HEK293 (cell line): ENCODE data around the gene SMCO4.

Source experiments
- CTCF ChIA-PET: fragments of 350-600 bp; formaldehyde crosslinking; extraction: SDS; loops from one replicate; lab custom pipeline; 2021; ENCODE audit warnings: antibody characterized with exemption; lab: Yijun Ruan, JAX
- POLR2A ChIA-PET: fragments of 300-600 bp; formaldehyde crosslinking; extraction: SDS; loops from one replicate; lab custom pipeline; 2020; ENCODE audit warnings: antibody characterized with exemption, inconsistent platforms; lab: Yijun Ruan, JAX
- H3K27ac ChIP-seq: fragments of 200-500 bp; sonication (Bioruptor generic); 2 replicates; pipeline ENCODE4 v1.5.1; 2014; ENCODE audit warnings: low read depth, low read length, control low read depth, inconsistent platforms; ENCODE audit errors: extremely low read depth
- H3K36me3 ChIP-seq, 2 experiments: fragments of 200-500 bp in 1 of 2; sonication (Bioruptor generic) in 1 of 2; 1 replicate in 1 of 2; 2 replicates in 1 of 2; pipeline ENCODE4 v1.5.1; 2014 to 2017; ENCODE audit warnings: inconsistent platforms in 2 of 2, low read length in 2 of 2; ENCODE audit not compliant: control insufficient read depth in 2 of 2, insufficient read depth in 1 of 2
- H3K4me1 ChIP-seq: fragments of 200-500 bp; sonication (Bioruptor generic); 2 replicates; pipeline ENCODE4 v1.5.1; 2014; ENCODE audit warnings: mild to moderate bottlenecking, low read length, inconsistent platforms; ENCODE audit not compliant: control insufficient read depth, insufficient read depth
- H3K4me3 ChIP-seq: 2 replicates; pipeline ENCODE4 v1.5.1; 2011; ENCODE audit warnings: low read depth, mild to moderate bottlenecking, control low read depth, low read length, moderate library complexity
- H3K9me3 ChIP-seq: fragments of 200-500 bp; sonication (Bioruptor generic); 2 replicates; pipeline ENCODE4 v1.5.1; 2014; ENCODE audit warnings: low read depth, low read length, inconsistent platforms; ENCODE audit not compliant: control insufficient read depth, insufficient read depth
- GFI1B ChIP-seq: fragments of 450-650 bp; formaldehyde crosslinking; IDR thresholded peaks from 2 replicates; pipeline ENCODE4 v1.5.1; 2016; ENCODE audit warnings: missing biosample characterization, missing genetic modification characterization
- HOXA7 ChIP-seq: sonication (generic); formaldehyde crosslinking; IDR thresholded peaks from 2 replicates; pipeline ENCODE4 v1.8.1; 2022; ENCODE audit warnings: missing genetic modification reagents, borderline replicate concordance
- PBX3 ChIP-seq: sonication (generic); formaldehyde crosslinking; IDR thresholded peaks from 2 replicates; pipeline ENCODE4 v1.8.1; 2022; ENCODE audit warnings: mild to moderate bottlenecking, moderate library complexity, missing genetic modification reagents
- SALL2 ChIP-seq: fragments of 450-650 bp; formaldehyde crosslinking; IDR thresholded peaks from 2 replicates; pipeline ENCODE4 v1.5.0; 2017; ENCODE audit warnings: missing biosample characterization, mild to moderate bottlenecking, missing genetic modification characterization, borderline replicate concordance
- SCRT2 ChIP-seq: fragments of 450-650 bp; formaldehyde crosslinking; IDR thresholded peaks from 2 replicates; pipeline ENCODE4 v1.5.1; 2016; ENCODE audit warnings: missing biosample characterization, missing genetic modification characterization
- TSHZ1 ChIP-seq: fragments of 450-650 bp; formaldehyde crosslinking; IDR thresholded peaks from 2 replicates; pipeline ENCODE4 v1.5.1; 2016; ENCODE audit warnings: missing biosample characterization, missing genetic modification characterization, borderline replicate concordance
- ZNF16 ChIP-seq: fragments of 450-650 bp; formaldehyde crosslinking; IDR thresholded peaks from 2 replicates; pipeline ENCODE4 v1.5.1; 2016; ENCODE audit warnings: low read depth, missing biosample characterization, missing genetic modification characterization
- ZNF169 ChIP-seq: fragments of 450-650 bp; formaldehyde crosslinking; IDR thresholded peaks from 2 replicates; pipeline ENCODE4 v1.5.1; 2016; ENCODE audit warnings: missing biosample characterization, missing genetic modification characterization
- ZNF416 ChIP-seq: fragments of 450-650 bp; formaldehyde crosslinking; IDR thresholded peaks from 2 replicates; pipeline ENCODE4 v1.5.1; 2016; ENCODE audit warnings: missing biosample characterization, missing genetic modification characterization
- ZNF426 ChIP-seq: fragments of 450-650 bp; formaldehyde crosslinking; IDR thresholded peaks from 2 replicates; pipeline ENCODE4 v1.5.1; 2017; ENCODE audit warnings: missing biosample characterization, missing genetic modification characterization, mild to moderate bottlenecking, inconsistent platforms, moderate library complexity
- ZNF473 ChIP-seq: fragments of 450-650 bp; formaldehyde crosslinking; IDR thresholded peaks from 2 replicates; pipeline ENCODE4 v1.5.1; 2017; ENCODE audit warnings: missing biosample characterization, missing genetic modification characterization
- ZNF530 ChIP-seq: fragments of 450-650 bp; formaldehyde crosslinking; IDR thresholded peaks from 2 replicates; pipeline ENCODE4 v1.5.1; 2016; ENCODE audit warnings: low read depth, missing biosample characterization, missing genetic modification characterization
- TF ChIP-seq, protein P1 (sequence below): fragments of 450-650 bp; formaldehyde crosslinking; IDR thresholded peaks from 2 replicates; pipeline ENCODE4 v1.5.1; 2017; ENCODE audit warnings: missing biosample characterization, missing genetic modification characterization
- TF ChIP-seq, protein P2 (sequence below): fragments of 450-650 bp; formaldehyde crosslinking; IDR thresholded peaks from 2 replicates; pipeline ENCODE4 v1.5.1; 2017; ENCODE audit warnings: missing biosample characterization, missing genetic modification characterization

SMCO4 gene

GRCh38 chr11:93513772-93514171 is 29.4 kb downstream of the SMCO4 start:
- no peaks in the 10 kb centered on the region for H3K9me3 ChIP-seq
- H3K4me1 ChIP-seq: no peaks in the 10 kb centered on the region
- no peak overlapping the region for H3K27ac ChIP-seq
- no peaks in the 10 kb centered on the region for H3K36me3 ChIP-seq
- H3K4me3 ChIP-seq: no peak overlapping the region
- CTCF ChIA-PET: no interaction called here
- no peak for TF ChIP-seq PBX3 (CRISPR knock-in tag)
- TF ChIP-seq ZNF426: no peak
- TF ChIP-seq SALL2 (tag by site-specific recombination): no peak
- no peak for TF ChIP-seq SCRT2 (tag by site-specific recombination)
- no peak for TF ChIP-seq ZNF169 (tag by site-specific recombination)
- POLR2A ChIA-PET: no interaction called here

DNA sequence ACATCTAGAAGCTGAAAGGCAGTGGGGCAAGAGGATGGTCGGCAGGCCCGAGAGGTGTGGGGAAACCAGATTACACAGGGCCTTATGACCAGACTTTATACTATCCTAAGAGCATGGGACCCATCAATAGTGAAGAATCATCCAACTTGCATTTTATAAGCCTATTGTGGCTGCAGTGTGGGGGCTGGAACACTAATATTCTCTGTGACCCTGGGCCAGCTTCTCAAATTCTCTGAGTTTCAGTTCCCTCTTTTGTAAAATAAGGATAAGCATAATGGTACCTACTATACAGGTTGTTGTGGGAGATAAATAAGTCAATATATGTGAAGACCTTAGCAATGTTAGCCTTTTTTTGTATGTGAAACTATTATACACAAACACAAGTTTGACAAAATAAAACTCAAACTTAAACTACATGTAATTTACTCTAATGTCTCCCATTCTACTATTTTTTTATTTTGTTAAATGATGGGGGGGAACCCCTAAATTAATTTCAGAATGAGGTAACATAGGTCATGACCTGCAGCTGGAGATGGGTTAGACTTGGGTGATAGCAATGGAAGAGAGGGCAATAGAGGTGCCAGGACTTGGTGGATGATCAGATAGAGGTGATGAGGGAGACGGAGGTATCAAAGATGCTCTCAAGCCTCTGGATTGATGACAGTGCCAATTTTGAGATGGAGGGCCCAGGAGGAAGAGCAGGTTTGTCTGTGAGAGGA is 30.1 kb downstream of the SMCO4 start:
- H3K9me3 ChIP-seq: no peaks in the 10 kb centered on the region
- TF ChIP-seq ZNF16 (tag by site-specific recombination) (no peak), ZNF530 (no peak)
- TF ChIP-seq, protein P1, sequence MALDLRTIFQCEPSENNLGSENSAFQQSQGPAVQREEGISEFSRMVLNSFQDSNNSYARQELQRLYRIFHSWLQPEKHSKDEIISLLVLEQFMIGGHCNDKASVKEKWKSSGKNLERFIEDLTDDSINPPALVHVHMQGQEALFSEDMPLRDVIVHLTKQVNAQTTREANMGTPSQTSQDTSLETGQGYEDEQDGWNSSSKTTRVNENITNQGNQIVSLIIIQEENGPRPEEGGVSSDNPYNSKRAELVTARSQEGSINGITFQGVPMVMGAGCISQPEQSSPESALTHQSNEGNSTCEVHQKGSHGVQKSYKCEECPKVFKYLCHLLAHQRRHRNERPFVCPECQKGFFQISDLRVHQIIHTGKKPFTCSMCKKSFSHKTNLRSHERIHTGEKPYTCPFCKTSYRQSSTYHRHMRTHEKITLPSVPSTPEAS (tag by site-specific recombination): no peak
- TF ChIP-seq, all 188 proteins: peak for 0
- Histone ChIP-seq H3K36me3 (no peaks in the 10 kb centered on the region), H3K4me3 (no peak overlapping the region), H3K4me1 (no peaks in the 10 kb centered on the region), H3K27ac (no peak overlapping the region)
- POLR2A ChIA-PET: no interaction called here
- CTCF ChIA-PET: no interaction called here

DNA sequence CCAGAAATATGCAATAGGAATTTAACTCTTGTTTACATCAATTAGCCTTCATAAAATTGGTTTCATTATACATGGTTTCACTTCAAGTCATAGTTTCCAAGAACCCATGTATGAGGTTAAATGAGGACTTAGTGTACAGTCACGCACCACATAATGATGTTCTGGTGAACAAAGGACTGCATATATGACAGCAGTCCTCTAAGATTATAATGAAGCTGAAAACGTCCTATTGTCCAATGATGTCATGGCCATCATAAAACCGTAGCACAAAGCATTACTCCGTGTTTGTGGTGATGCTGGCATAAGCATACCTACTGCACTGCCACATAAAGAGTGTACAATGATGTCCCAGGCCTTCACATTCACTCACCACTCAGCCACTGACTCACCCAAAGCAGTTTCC is 31.1 kb downstream of the SMCO4 start:
- no peaks in the 10 kb centered on the region for H3K4me1 ChIP-seq
- no peaks in the 10 kb centered on the region for H3K36me3 ChIP-seq
- H3K27ac ChIP-seq: no peak overlapping the region
- H3K4me3 ChIP-seq: no peak overlapping the region
- TF ChIP-seq GFI1B (tag by site-specific recombination): no peak
- no peak for TF ChIP-seq ZNF416 (tag by site-specific recombination)
- TF ChIP-seq TSHZ1 (tag by site-specific recombination): no peak
- TF ChIP-seq, protein P2, sequence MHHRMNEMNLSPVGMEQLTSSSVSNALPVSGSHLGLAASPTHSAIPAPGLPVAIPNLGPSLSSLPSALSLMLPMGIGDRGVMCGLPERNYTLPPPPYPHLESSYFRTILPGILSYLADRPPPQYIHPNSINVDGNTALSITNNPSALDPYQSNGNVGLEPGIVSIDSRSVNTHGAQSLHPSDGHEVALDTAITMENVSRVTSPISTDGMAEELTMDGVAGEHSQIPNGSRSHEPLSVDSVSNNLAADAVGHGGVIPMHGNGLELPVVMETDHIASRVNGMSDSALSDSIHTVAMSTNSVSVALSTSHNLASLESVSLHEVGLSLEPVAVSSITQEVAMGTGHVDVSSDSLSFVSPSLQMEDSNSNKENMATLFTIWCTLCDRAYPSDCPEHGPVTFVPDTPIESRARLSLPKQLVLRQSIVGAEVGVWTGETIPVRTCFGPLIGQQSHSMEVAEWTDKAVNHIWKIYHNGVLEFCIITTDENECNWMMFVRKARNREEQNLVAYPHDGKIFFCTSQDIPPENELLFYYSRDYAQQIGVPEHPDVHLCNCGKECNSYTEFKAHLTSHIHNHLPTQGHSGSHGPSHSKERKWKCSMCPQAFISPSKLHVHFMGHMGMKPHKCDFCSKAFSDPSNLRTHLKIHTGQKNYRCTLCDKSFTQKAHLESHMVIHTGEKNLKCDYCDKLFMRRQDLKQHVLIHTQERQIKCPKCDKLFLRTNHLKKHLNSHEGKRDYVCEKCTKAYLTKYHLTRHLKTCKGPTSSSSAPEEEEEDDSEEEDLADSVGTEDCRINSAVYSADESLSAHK: no peak
- no peak for TF ChIP-seq ZNF473 (tag by site-specific recombination)
- TF ChIP-seq HOXA7: no peak
- TF ChIP-seq, all 188 proteins: peak for 0
- no peaks in the 10 kb centered on the region for H3K9me3 ChIP-seq
- CTCF ChIA-PET: interaction anchor here (0.6 kb wide), 1 partner anchor 21 kb away, joined by 4 read pairs; no protein-coding TSS in a partner anchor
- POLR2A ChIA-PET: no interaction called here
